ENCODE measurements around the gene KLHL17.

Gene KLHL17

DNA sequence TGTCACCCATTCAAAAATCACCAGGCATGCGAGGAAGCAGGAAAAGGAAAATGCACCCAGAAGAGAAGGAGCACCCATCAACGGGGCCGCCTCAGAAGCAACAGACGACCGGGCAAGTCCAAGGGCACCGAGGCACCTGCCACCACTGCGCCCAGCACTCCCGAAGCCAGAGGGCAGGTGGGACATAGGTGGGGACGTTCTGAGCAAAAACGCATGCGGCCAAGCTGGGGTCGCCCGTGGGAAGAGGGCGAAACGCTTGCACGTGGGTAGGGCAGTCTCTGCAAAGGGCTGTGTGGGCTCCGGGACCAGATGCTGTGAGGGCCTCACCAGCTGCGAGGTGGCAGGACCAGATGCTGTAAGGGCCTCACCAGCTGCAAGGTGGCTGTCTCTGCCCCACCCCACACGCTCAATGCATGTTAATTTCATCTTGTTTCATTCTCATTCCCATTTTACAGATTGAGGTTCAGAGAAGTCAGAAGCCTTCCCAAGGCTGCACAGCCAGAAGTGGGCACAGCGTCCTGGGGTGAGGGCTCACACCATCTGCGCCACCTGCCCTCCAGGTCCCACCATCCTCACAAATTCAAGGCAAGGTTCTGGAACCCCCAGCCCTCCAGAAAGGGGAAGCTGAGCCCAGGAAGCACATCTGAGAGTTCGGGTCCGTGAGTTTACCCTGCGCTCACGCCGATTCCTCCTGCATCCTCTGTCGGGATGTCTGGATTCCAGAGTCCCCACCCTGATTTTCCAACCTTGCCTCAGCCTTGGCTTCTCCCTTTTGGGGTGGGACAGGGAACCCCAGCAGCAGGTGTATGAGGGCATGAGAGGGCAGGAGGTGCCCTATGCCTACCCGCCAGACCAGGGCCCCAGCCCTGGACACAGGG is 44.9 kb upstream of the KLHL17 start:
- Histone ChIP-seq H2AK5ac (ENCODE audit: low read depth, low read length) (peak overlapping the region; percentile 84), H3K14ac (ENCODE audit: low read length) (peak overlapping the region; percentile 71), H3K79me1 (ENCODE audit: low read depth, low read length) (peaks cover 2% of the 10 kb centered on the region), H3K4me1 (ENCODE audit: control insufficient read depth in 2 of 2, insufficient read depth in 1 of 2, low read depth in 1 of 2, low read length in 2 of 2) (peaks cover 5 to 9% of the 10 kb centered on the region in 2 donors), H3K27ac (replicated peaks; ENCODE audit: low read length) (no peak overlapping the region), H2AFZ (ENCODE audit: low read length) (no peak overlapping the region), H2BK5ac (ENCODE audit: low read length) (peak overlapping the region; percentile 19), H4K91ac (ENCODE audit: low read depth, low read length, poor library complexity) (no peak overlapping the region), H3K18ac (ENCODE audit: low read length) (peak overlapping the region; percentile 57), H2BK12ac (ENCODE audit: low read length) (no peak overlapping the region), H3K4me3 (ENCODE audit: low read length in 2 of 2) (peak overlapping the region in 1 of 2 donors; percentile 41), H3K9ac (ENCODE audit: low read depth, low read length, poor library complexity) (peak overlapping the region; percentile 44), H3K23ac (ENCODE audit: low read depth, low read length, poor library complexity) (no peak overlapping the region), H3K36me3 (replicated peaks in 1 of 2; ENCODE audit: control insufficient read depth in 2 of 2, insufficient read depth in 2 of 2, low read length in 2 of 2) (no peaks in the 10 kb centered on the region), H2BK120ac (ENCODE audit: low read depth, low read length) (no peak overlapping the region), H3K9me3 (replicated peaks in 1 of 2; ENCODE audit: control insufficient read depth in 2 of 2, insufficient read depth in 1 of 2, low read depth in 1 of 2, low read length in 2 of 2) (peaks cover 0 to 3% of the 10 kb centered on the region in 2 donors), H3K27me3 (ENCODE audit: control insufficient read depth in 3 of 3, insufficient read depth in 3 of 3, low read depth in 1 of 3, low read length in 3 of 3) (peaks cover 0 to 76% (median 60%) of the 10 kb centered on the region in 3 experiments), H4K8ac (ENCODE audit: low read depth, low read length) (no peak overlapping the region), H3K4ac (ENCODE audit: low read length) (no peak overlapping the region), H2BK15ac (ENCODE audit: low read length) (no peak overlapping the region), H3K4me2 (ENCODE audit: insufficient read depth, low read length, poor library complexity, severe bottlenecking) (no peak overlapping the region)
- no CpG with 5 or more reads among the region's 28 CpGs for WGBS, 2 donors (ENCODE audit: extremely low coverage in 2 of 2, insufficient read length in 2 of 2, insufficient replicate concordance in 1 of 2)
- no peak for DNase-seq (ENCODE audit: low spot score)

- Histone ChIP-seq H2AFZ (ENCODE audit: low read length) (no peak overlapping the region), H3K36me3 (replicated peaks in 1 of 2; ENCODE audit: control insufficient read depth in 2 of 2, insufficient read depth in 2 of 2, low read length in 2 of 2) (peaks cover 0 to 2% of the 10 kb centered on the region in 2 donors), H3K4ac (ENCODE audit: low read length) (no peak overlapping the region), H3K27ac (replicated peaks; ENCODE audit: low read length) (no peak overlapping the region), H2BK5ac (ENCODE audit: low read length) (peak overlapping the region; percentile 87), H3K4me2 (ENCODE audit: insufficient read depth, low read length, poor library complexity, severe bottlenecking) (no peak overlapping the region), H3K23ac (ENCODE audit: low read depth, low read length, poor library complexity) (peak overlapping the region; percentile 31), H3K79me1 (ENCODE audit: low read depth, low read length) (peaks cover 2% of the 10 kb centered on the region), H3K9ac (ENCODE audit: low read depth, low read length, poor library complexity) (no peak overlapping the region), H2BK15ac (ENCODE audit: low read length) (no peak overlapping the region), H2BK12ac (ENCODE audit: low read length) (peak overlapping the region; percentile 30), H3K9me3 (replicated peaks in 1 of 2; ENCODE audit: control insufficient read depth in 2 of 2, insufficient read depth in 1 of 2, low read depth in 1 of 2, low read length in 2 of 2) (peaks cover 0 to 4% of the 10 kb centered on the region in 2 donors), H3K4me3 (ENCODE audit: low read length in 2 of 2) (no peak overlapping the region), H2AK5ac (ENCODE audit: low read depth, low read length) (peak overlapping the region; percentile 70), H3K18ac (ENCODE audit: low read length) (peak overlapping the region; percentile 80), H3K27me3 (ENCODE audit: control insufficient read depth in 3 of 3, insufficient read depth in 3 of 3, low read depth in 1 of 3, low read length in 3 of 3) (peaks cover 3 to 81% (median 61%) of the 10 kb centered on the region in 3 experiments), H3K4me1 (ENCODE audit: control insufficient read depth in 2 of 2, insufficient read depth in 1 of 2, low read depth in 1 of 2, low read length in 2 of 2) (peaks cover 12 to 16% of the 10 kb centered on the region in 2 donors), H2BK120ac (ENCODE audit: low read depth, low read length) (no peak overlapping the region), H4K91ac (ENCODE audit: low read depth, low read length, poor library complexity) (no peak overlapping the region), H4K8ac (ENCODE audit: low read depth, low read length) (no peak overlapping the region), H3K14ac (ENCODE audit: low read length) (peak overlapping the region; percentile 56)
- no CpG with 5 or more reads among the region's 31 CpGs for WGBS, 2 donors (ENCODE audit: extremely low coverage in 2 of 2, insufficient read length in 2 of 2, insufficient replicate concordance in 1 of 2)
- DNase-seq (ENCODE audit: low spot score), result no peak
Measured at GRCh38 chr1:916173-917075, 44.0 kb upstream of the KLHL17 start.

- no peak overlapping the region for H2BK120ac ChIP-seq (ENCODE audit: low read depth, low read length)
- no peak overlapping the region for H3K9ac ChIP-seq (ENCODE audit: low read depth, low read length, poor library complexity)
- peak overlapping the region; percentile 46 for H2AK5ac ChIP-seq (ENCODE audit: low read depth, low read length)
- peaks cover 14 to 19% of the 10 kb centered on the region in 2 donors for H3K4me1 ChIP-seq (ENCODE audit: control insufficient read depth in 2 of 2, insufficient read depth in 1 of 2, low read depth in 1 of 2, low read length in 2 of 2)
- H3K36me3 ChIP-seq (replicated peaks in 1 of 2; ENCODE audit: control insufficient read depth in 2 of 2, insufficient read depth in 2 of 2, low read length in 2 of 2), result peaks cover 0 to 2% of the 10 kb centered on the region in 2 donors
- peak overlapping the region; percentile 30 for H2BK12ac ChIP-seq (ENCODE audit: low read length)
- DNase-seq (ENCODE audit: low spot score), result no peak
- H3K14ac ChIP-seq (ENCODE audit: low read length), result peak overlapping the region; percentile 56
- H3K4ac ChIP-seq (ENCODE audit: low read length), result no peak overlapping the region
- H3K4me2 ChIP-seq (ENCODE audit: insufficient read depth, low read length, poor library complexity, severe bottlenecking), result no peak overlapping the region
- no peak overlapping the region for H2AFZ ChIP-seq (ENCODE audit: low read length)
- peak overlapping the region; percentile 17 for H4K8ac ChIP-seq (ENCODE audit: low read depth, low read length)
- no peak overlapping the region for H3K27ac ChIP-seq (replicated peaks; ENCODE audit: low read length)
- WGBS, 2 donors (ENCODE audit: extremely low coverage in 2 of 2, insufficient read length in 2 of 2, insufficient replicate concordance in 1 of 2), result no CpG with 5 or more reads among the region's 7 CpGs
- H3K9me3 ChIP-seq (replicated peaks in 1 of 2; ENCODE audit: control insufficient read depth in 2 of 2, insufficient read depth in 1 of 2, low read depth in 1 of 2, low read length in 2 of 2), result peaks cover 0 to 6% of the 10 kb centered on the region in 2 donors
- H3K79me1 ChIP-seq (ENCODE audit: low read depth, low read length), result peaks cover 2% of the 10 kb centered on the region
- H3K18ac ChIP-seq (ENCODE audit: low read length), result peak overlapping the region; percentile 76
- no peak overlapping the region for H3K4me3 ChIP-seq (ENCODE audit: low read length in 2 of 2)
- no peak overlapping the region for H2BK15ac ChIP-seq (ENCODE audit: low read length)
- peaks cover 3 to 87% (median 68%) of the 10 kb centered on the region in 3 experiments for H3K27me3 ChIP-seq (ENCODE audit: control insufficient read depth in 3 of 3, insufficient read depth in 3 of 3, low read depth in 1 of 3, low read length in 3 of 3)
- H3K23ac ChIP-seq (ENCODE audit: low read depth, low read length, poor library complexity), result peak overlapping the region; percentile 31
- H4K91ac ChIP-seq (ENCODE audit: low read depth, low read length, poor library complexity), result no peak overlapping the region
- H2BK5ac ChIP-seq (ENCODE audit: low read length), result peak overlapping the region; percentile 87
Measured at GRCh38 chr1:917076-917459, 43.3 kb upstream of the KLHL17 start.
